ENCODE data around the gene SLC6A11. TPM values are rescaled to one million over a fixed set of nuclear protein-coding genes. Genes with fewer than 3 reads are reported as not detected.

Gene SLC6A11
- total RNA-seq, 1 donor from 2014 or later, result 35.1 TPM

DNA sequence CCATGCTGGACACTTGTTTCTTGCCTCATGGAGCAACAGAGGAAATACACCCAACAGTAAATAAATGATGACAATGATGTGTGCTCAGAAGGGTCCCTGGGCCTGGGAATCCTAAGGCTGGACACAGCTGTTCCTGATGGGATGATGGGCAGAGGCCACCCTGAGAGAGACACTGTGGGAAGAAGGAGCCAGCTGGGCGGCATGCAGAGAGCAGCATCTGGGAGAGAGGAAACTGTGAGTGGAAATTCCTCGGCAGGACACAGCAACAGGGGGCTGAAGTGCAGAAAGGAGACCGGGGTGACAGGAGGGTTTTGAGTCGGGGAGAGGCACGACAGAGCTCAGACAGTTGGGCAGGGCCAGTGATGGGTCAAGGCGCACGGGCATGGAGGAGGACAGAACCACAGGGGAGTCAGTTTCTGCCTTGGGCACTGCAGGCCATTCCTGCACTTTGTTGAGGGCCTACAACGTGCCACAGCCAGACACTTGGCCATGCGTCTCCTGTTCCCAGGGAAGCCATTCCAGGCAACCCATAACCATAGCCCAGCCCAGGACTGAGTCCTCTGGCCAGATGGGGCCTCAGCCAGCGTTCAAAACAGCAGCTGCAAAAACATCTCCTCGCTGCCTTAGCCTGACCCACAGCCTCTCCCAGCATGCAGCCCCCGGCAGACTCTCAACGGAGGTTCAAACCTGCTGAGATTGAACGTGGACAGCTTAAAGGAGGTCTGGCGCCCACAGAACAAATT lies 139.9 kb downstream of the SLC6A11 start:
- DNase-seq, result no peak

DNA sequence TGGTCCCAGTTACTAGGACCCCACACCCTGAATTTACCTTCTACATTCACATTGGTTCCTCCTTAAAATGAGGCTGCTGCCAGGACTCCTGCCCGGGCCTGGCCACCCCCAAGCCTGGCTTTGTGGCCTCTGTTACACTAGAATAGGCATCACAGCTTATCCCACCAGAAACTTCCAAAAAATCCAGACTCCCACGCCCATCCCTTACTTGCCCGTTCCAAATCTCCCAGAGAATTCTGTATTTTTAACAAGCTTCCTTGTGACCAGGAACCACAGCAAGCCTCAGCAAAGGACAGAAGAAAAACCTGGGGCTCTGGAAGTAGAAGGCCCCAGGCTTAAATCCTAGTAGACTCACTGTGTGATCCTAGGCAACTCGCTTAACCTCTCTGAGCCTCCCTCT lies 140.5 kb downstream of the SLC6A11 start:
- no peak for DNase-seq

DNA sequence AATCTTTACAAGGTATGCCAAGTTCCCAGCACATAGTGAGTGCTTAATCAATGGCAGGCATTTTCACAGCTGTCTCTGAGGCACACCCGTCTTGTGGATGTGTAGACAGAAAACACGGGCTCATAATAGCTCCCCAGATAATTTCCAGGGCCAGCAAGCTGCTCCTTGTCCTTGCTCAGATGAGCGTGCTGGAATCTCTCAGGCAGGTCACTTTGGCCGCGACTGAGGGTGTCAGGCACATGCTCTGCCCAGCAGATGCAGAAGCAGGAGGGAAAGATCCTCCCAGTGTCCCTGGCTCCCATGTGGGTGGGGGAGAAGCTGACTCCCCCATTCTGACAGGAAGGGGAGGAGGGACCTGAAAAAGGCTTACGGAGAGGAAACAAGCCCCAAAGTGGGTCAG lies 141.0 kb downstream of the SLC6A11 start:
- DNase-seq, result no peak

DNA sequence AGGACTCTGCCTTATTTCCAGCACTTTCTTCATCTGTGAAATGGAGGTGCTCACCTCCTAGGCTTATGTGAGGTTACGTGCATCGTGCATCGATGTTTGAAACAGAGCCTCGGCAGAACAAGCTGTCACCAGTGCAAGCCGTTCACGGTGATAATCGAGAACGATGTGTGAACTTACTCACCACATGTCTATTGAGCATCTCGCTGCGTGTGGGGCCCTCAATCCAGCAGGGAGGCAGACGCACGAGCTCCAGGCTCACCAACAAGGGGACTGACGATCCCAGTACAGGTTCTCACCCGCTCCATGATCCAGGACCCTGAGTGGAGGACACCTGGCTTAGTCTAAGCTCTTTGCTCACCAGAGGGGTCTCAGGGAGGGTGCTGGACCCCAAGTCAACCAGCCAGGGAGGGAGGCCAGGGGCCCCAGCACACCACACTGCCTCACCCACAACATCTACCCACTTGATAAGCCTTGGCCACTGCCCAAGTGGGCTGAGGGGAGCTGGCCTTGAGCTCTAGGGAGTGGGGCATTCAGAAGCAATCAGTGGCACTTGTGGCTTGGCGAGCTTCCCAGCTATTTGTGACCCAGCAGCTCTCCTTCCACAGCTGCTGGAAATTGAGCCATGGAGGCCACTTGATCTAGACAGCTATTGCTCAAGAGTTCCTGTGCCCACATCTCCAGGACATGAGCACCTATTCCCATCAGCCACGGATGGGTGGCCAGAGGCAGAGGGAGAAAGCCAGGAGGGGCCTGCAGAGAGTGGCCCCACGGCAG lies 142.1 kb downstream of the SLC6A11 start:
- no peak for DNase-seq

DNA sequence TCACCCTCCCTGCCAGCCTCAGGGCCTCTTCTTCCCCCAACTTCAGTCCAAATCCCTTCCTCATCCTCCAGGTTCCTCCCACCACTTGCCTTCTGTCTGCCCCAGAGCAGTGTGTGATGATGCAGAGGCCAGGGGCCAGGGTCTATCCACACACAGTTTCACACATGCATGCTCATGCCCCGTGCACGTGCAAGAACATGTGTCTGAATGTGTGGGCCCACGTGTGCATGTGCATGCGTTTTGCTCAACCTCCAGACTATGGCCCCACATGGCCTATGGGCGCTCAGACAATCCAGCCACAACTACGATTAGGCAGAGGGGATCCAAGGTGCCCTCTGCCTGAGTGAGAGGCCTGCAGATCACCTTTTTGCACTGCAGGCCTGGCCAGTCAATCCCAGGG lies 144.2 kb downstream of the SLC6A11 start:
- no peak for DNase-seq

DNA sequence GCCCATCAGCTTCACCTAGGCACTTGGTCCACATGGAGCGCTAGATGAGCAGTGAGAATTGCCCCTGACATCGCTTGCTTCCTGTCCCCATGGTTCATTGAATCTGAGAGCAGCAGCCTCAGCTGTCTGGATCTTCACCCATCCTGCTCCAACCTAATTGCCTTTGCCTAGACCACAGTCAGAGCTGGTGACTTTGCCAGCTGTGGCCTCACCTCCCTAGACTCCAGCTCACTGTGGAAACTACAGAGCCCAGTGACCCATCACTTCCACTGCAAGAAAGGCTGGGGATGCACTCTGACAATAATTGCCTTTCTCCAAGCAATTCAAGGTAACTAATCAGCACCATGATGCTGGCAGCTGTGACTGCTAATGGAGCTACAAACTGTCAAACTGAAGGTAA lies 145.9 kb downstream of the SLC6A11 start:
- no peak for DNase-seq

DNA sequence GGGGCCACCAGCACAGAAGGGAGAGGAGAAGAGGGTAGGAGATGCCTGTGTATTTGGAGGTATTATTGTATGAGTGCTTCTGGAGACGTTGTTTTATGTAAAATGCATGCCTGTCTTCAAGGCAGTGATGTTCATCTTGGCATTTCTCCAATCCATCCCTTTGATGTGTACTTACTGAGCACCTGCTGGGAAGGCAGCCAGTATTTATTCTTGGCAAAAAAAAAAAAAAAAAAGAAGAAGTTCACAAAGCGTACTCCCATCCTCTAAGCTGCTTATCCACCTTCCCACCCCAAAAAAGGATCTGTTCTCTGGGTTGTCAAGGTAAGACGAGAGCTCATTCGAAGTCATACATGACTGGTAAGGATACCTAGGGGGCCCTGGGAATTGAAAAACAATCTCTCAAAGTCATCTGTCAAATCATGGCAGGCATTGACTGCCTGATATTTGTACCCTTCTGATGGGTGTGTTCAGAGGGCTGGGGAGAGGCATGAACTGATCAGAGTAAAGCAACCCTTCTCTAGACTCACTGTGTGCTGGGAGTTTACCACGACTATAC lies 146.5 kb downstream of the SLC6A11 start:
- DNase-seq, result no peak

DNA sequence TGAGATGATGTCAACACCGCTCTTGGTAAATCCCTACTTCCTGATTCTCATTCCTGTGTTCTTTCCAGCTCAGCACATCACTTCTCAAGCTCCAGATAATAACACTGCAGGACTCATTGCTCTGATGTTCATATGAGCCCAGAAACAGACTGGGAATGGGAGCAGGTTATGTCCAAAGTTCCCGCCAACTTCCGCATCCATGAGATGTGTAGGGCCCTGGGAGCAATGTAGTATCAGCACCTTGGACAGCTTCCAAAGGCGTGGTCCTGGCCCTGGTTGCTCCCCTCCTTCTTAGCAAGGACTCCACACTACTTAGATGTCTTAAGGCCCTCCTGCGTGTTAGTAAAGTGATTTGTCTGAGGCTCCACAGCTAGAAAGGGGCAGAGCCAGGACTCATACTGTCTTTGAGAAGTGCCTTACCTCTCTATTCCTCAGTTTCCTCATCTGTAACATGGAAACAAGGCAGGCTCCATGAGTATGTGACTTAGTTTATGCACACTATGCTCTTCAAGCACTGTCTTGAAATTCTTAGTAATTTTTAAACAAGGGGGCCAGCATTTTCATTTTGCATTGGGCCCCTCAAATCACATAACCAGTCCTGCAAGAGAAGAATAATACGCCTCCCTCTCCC lies 148.6 kb downstream of the SLC6A11 start:
- DNase-seq, result no peak

DNA sequence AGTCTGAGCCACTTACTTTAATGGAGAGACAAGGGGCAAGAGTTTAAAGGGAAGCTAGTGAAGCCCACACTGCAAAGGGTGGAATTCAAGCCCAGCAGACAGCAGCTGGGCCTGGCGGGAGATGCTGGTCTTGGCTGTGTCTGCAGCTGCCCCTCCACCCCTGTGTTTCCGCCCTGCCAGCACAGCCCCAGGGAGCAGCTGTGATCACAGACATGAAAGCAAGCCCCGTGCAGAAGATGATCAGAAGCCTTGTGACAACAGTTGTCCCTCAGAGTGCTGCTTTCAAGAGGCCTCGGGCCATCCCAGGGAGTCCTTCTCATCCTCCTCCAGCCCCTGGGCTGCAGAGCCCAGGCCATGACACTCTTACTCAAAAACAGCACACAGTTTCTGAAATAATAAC lies 152.4 kb downstream of the SLC6A11 start:
- DNase-seq, result peak; percentile 31

DNA sequence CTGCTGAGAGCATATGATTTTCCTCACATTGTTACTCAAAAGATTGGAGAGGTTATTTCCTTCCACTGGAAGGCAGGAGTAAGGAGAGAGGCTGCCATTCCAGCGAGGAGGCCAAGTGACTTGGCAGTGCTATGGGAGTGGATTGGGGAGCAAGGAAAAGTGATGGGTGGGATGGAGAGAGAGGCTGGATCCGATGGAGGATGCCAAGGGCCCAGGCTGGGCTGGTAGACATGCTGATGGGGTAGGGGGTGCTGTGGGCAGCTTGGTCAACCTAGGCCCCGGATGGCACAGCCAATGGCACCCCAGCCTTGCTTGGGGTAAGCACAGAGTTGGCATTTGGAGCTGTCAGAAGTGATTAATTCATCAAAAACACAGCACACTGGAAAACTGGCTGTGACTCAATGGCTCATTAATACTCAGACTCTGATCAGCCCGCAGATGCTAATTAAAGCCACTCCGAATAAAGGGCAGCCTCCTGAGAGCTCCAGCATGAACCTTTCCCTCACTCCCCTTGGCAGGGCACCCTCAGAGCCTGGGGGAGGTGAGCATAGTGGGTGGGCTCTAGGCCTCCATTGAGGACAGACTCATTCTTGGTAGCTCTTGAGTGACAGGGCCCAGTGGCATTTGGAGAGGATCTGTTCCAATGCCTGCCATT lies 154.4 kb downstream of the SLC6A11 start:
- DNase-seq, result no peak

DNA sequence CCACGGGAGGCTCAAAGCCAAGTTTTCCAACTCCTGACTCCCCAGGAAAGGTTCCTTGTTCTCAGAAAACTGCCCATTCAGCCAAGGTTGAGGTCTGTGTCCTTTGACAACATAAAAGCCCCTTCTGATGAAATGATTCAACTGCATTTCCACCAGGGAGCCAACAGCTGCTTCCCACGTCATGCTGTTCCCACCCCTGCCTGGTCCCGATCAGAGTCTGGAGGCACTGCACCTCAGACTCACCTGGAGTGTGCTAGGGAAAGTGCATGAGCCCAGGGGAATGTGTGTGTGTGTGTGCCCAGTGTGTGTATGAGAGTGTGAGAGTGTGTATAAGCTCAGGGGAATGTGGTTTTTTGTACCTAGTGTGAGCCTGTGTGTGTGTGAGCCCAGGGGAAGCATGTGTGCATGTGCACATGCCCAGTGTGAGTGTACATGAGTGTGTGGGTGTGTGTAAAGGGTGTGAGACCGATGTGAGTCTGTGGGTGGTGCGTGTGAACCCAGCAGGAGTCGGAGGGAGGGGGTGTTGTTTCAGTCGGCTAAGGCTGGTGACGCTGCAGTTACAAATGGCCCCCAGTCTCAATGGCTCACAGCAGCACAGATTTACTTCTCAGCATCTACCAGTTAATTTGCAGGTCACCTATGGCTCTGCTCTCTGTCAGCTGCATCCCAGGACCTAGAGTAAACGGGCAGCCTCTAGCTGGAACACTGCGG lies 156.2 kb downstream of the SLC6A11 start:
- DNase-seq, result no peak

DNA sequence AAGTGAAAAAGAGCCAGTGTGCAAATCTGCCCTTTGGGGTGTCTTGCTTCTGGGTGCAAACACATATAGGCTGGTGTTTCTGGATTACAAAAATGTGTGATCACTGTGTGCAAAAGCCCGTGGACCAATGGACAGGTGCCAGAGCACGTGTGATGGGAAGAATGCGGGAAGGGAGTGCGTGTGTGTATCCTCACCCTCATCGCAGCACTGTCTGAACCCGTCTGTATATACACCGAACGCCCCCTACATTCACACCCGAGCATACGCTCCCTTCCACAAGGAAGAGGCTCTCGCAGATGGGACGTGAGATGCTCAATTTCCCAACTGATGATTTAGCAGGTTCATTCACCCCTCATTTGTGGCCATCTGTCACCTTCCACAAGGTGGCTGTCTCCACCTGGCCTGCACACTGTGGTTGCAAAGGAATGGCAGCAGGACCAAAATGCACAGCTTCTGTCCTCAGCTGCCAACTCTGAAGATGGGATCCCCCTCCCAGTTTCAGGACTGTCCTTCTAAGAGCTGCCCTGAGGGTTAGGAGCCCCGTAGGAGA lies 157.1 kb downstream of the SLC6A11 start:
- DNase-seq, result no peak

DNA sequence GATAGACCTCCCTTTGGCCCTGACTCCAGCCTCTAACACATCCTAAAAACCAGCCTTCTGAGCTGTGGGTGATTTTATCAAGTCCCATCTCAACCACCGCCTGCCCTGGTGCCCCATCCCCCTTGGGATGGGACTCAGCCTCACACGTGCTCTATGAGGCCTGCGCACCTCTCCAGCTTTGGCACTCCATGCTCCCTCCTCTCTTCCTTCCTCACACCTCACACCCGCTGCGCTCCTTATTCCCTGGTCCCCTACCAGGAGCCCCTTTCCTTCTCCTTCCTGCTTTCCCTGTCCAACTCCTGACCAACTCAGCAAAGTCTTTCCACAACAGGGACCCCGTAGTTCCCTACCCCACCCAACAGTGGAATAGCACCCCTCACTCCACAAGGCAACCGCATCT lies 158.1 kb downstream of the SLC6A11 start:
- no peak for DNase-seq

DNA sequence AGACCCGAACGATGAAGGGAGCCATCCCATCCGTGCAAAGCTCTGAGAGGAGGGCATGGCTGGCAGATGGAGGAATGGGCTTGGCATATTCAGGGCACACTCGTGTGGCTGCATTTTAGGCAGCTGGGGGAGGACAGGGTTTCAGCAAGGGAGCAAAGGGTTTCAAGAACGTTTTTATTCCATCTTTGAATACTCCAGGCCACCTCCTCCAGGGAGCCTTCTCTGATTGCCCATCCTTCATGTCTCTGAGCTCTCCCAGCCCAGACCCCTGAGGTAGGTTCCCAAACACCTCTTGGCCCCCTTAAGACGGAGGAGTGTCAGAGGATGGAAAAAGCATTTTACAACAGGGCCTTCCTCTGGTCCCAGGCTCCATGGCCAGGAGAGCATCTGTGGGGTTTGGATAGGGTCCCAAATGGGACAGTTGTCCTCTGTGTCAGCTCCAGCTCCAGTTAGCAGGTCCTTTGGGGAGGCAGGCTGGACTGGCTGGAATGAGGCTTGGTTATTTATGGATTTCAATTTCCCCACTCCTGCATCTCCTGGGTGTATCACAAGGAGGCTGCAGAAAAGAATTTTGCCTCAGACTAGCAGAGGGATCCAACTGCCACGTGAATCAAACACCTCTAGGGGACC lies 158.8 kb downstream of the SLC6A11 start:
- DNase-seq, result no peak

DNA sequence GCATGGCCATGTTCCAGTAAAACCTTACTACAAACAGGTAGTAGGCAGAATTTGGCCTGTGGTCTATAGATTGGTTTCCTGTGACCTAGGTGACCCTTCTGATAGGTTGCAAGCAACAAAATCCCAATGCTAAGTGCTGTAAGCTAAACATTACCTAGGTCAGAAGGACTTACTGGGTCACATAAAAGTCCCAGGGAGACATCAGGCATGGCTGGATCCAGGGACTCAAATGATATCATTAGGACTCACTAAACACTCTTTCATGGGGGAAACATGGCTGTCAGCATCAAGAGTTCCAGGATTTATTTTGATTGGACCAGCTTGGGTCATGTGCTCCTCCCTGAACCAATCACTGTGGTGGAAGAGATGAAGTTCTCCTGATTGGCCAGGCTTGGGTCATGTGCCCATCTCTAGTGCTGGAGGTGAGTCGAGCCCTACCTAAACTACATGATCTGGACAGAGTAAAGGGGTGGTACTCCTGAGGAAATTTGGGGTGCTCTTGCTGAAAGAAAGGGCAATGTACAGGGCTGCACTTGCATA lies 159.7 kb downstream of the SLC6A11 start:
- DNase-seq, result no peak

DNA sequence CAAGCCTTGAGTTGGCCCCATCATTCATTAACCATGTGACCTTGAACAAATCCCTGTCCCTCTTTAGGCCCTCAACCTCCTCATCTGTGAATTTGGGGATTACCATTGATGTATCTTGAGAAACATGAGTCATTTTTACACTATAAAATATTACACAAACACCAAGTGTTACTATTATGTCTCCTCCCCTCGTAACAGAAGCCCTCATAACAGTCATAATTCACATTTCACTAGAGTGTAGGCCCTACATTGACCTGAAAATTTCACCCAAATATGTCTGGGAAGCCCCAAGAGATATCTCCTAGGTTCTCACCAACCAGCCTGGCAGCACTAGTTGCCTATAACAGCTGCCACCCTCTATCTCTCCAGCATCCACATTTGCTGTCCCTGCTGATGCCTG lies 160.7 kb downstream of the SLC6A11 start:
- no peak for DNase-seq

DNA sequence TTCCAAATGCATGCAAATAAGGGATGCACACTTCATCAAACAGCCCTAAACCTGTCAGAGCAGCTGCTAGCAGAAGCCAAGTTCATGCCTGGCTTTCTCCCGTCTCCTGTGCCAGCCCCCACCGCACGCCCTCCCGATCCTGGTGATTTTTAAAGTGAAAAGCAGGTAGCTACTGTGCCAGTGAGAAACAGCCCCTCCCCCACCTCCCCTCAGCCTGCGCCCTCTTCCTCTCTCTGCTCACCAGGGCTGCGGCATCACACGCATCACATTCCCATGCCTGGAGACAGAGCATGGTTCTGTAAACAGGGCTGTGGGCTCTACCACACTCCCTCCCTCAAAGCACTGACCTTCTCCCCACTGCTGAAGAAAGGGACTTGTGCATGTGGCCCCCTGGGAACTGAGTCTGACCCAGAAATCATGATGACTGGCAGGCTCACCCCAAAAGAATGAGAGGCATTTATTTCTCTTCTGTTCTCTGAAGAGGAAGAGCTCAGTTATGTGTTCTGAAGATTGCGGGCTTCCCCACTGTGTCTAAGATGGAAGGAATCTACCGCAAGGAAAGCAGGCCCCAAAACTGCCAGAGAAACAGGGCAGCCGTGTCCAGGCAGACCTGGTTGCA lies 162.0 kb downstream of the SLC6A11 start:
- DNase-seq, result no peak

DNA sequence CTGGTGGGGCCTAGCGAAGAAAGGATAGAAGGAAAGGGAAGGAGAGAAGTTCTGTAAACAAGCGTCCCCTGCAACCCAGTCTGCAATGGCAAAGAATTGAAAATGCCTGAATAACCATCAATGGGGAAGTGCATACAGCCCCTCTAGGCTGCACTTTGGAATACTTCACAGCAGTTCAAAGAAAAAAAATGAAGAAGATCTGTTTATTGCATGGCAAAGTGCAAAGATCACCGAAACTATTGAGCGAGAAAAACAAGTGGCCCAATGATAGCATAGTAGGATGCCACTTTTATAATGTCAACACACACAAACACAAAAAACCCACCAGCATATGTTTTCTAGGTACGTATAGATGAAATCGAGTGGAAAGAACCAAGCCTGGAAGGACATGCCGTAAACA lies 162.9 kb downstream of the SLC6A11 start:
- DNase-seq, result no peak

DNA sequence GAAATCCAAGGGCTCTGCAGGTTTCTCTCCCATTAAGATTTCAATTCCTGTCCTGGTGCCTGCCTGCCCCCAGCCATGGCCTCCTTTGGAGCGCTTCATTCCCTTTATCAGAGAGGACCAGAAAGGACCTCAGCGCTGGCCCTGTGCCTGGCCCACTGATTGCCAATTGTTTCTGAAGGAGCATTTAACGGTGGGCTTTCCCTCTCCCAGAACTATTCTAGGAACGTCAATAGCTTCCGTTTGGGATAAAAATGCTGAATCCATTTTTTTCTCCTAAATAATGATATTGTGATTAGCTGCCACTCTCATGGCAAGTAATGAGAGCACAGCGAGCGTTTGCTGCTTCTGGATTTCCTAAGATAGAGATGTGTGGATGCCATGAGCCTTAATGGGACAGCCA lies 164.3 kb downstream of the SLC6A11 start:
- DNase-seq, result no peak

DNA sequence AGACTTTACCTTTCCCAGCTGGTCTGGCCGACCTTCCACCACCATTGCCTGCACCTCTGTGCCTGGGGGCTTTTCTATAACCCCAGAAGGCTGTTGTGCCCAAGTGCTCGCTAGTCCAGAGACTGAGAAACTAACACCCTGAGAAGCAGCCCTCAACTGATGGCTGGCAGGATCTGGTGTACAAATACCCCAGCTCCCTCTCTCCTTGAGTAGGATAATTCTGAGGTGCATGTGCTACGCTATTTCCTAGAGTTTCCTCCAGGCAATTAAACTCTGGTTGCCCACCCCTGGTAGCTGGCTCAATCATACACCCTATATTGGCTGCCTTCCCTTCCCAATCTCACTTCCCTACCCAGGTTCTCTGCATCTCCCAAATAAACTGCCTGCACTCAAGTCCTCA lies 165.0 kb downstream of the SLC6A11 start:
- no peak for DNase-seq

Measured in occipital lobe (tissue), 2 donors.